Activated CD4-positive, alpha-beta T cell treated with anti-CD3 and anti-CD28 coated beads for 48 hours (primary cell): ENCODE data around the gene NME7.

ENCODE experiments used
- DNase-seq: peaks from one replicate; pipeline ENCODE4 v3.0.0-alpha.2; 2020

Gene NME7

GRCh38 chr1:169103480-169103893 lies 264.1 kb downstream of the NME7 start:
- DNase-seq, result no peak

- DNase-seq, result no peak
These were observed 264.6 kb downstream of the NME7 start for GRCh38 chr1:169103002-169103401.

DNA sequence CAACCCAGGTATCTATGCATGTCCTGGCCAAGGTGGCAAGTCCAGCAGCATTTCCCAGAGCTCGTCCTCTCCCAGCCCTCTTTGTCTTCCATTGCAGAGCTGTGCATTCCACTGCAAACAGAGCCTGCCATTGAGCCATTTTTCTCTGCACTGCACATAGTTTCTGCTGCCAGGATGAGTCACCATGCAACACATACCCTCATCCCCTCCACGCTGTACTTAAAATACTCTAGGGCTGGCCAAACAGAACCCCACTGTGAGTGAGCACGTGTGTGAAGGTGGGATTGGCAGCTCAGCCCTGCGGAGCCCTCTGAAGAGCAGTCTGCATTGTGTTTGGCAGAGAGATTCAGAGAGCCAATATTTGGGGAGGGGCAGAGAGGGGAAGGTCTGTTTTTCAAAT lies 265.0 kb downstream of the NME7 start:
- no peak for DNase-seq

DNA sequence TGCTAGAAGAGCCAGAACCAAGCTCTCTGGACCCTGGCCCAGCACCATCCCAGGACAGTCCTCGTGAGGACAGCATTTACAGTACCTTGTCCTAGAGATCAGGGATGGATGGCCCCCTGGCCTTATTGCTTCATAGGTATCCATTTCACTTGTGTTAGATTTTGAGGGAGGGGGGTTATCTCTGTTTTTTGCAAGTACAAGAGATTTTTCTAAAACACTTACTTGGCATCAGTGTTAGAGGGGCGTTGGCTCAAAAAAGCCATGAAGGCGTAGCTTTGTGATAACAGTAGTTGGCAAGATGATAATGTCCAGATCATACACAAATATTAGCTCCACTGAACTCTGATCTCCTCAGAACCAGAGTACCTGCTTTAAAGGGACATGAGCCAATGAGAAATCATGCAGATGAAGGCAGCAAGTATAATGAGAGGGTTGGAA lies 266.9 kb downstream of the NME7 start:
- DNase-seq, result no peak

- DNase-seq, result no peak
These were observed 267.4 kb downstream of the NME7 start for GRCh38 chr1:169100208-169100607.

DNA sequence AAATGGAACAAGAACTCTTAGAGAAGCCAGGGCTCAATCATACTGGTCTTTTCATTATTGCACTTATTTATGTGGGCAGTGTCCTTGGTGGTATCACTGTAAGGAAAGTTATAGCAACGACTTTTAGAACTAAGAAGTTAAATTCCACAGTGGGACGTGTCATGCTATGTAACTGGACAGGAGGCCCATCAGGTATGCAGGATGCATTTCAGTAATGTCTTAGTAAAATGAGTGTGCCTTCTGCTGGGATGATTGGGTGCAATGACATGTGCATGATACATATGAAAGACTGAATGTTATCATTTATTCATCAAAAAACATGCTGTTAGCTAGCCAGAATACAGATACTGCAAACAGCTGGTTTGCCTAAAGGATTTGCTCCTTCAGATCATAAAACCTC lies 268.0 kb downstream of the NME7 start:
- DNase-seq, result no peak

GRCh38 chr1:169098380-169098779 lies 269.2 kb downstream of the NME7 start:
- no peak for DNase-seq

- DNase-seq, result no peak
These were observed 272.6 kb downstream of the NME7 start for GRCh38 chr1:169094897-169095569.

- DNase-seq, result no peak
These were observed 275.2 kb downstream of the NME7 start for GRCh38 chr1:169092399-169092798.

- DNase-seq, result no peak
These were observed 276.1 kb downstream of the NME7 start for GRCh38 chr1:169091480-169091941.

- no peak for DNase-seq
These were observed 276.7 kb downstream of the NME7 start for GRCh38 chr1:169090900-169091311.

DNA sequence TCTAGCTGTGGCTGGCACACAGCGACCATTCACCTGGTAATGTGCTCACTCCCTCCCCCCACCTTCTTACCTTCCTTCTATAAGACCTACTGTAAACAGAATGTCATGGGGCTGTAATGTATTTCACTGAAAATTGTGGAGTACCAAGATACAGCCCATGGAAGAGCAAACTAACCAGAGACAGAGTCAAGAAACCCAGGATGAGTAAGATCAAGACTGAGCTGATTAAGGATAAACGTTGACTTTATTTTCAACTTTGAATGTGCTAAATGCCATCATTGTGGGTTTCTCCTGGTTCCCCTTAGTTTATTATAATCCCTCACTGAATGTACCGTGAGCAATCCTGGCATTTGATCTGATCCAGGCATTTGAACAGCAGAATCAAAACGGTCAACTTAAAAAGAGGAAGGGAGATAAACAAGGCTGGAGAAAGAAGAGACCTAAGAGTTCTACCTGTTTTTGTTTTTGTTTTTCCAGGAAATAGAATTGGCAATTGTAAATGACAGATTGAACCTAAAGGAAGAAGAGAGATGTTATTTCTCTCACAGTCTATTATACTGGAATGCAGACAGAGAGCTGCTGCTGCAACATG lies 277.2 kb downstream of the NME7 start:
- no peak for DNase-seq

DNA sequence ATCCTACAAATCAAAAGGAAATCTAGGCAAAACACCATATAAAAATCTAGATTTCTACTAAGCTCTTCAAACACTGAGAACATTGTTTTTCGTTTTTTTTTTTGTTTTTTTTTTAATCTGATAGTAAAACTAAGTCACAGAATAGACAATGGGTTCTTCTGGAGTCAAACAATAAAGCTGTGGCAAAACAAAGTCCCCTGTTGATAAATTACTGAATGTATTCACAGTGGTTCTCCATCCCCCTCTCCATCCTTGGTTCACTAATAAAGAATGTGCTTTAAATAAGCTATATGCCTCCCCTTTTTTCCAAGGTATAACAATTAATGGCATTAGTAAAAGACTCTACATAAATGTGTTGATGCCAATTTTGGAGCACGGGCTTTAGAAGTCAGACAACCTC lies 277.8 kb downstream of the NME7 start:
- no peak for DNase-seq

DNA sequence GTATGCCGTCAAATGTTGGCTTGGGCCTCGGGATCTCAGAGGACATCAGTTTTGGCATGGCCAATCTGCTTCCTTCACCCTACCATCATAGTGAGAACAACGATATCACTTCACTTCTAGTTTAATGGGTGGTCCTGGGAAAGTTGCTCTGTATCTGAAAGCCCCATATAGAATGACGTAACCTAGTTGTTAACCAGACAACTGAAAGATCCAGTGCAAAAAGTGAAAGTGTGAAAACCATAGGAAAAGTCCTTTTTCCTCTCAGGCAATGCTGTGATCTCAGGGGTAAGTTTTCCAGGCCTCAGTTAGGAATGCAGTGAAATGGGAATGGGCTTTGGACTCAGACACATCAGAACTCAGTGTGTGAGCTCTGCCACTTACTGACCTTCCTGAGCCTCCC lies 279.7 kb downstream of the NME7 start:
- DNase-seq, result no peak

DNA sequence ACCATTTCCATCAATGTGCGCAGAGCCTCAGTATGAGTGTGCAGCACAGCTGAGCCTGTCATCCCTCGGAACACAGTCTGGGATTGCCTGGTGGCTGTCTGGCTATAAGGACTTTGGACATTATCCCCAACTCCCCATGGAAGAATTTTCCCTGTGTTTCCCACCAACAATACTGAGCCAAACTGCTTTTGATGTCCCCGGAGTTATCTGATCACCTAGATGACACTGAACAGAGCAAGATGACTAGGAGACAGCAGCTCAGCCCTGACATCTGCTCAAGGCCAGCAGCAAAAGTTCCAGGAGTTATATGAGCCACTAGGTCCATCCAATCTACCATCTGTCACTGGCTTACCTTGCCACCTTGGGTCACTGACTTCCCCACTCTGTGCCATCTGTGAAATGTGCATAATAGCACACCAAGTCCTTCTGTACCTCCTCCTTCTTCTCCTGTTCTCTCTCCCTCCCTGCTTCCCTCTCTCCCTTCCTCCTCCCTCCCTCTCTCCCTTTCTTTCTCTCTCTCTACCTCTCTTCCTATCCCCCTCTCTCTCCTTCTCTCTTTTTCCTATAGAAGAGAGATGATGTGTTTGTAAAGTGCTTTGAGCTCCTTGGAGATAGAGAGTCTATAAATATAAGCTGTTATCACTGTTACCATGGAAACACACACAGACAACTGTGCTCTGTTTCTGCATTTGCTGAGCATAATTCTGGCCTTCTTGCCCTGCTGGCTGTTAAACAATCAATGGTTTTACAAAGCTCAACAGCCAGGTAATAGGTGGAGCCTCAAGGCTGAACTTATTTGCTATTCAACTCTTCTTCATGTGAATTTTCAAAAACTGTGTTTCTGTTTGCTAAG lies 280.8 kb downstream of the NME7 start:
- no peak for DNase-seq

GRCh38 chr1:169085911-169086310 lies 281.7 kb downstream of the NME7 start:
- DNase-seq, result no peak
